ENCODE data around the gene SERTAD3.
A peak's percentile ranks its signal among the peaks of the same experiment; 100 is the strongest.
"Not testable (repeated sequence)": the region's sequence is repeated elsewhere in the genome, so short reads cannot be mapped to it uniquely, and the experiment has no call there.

SERTAD3 gene

DNA sequence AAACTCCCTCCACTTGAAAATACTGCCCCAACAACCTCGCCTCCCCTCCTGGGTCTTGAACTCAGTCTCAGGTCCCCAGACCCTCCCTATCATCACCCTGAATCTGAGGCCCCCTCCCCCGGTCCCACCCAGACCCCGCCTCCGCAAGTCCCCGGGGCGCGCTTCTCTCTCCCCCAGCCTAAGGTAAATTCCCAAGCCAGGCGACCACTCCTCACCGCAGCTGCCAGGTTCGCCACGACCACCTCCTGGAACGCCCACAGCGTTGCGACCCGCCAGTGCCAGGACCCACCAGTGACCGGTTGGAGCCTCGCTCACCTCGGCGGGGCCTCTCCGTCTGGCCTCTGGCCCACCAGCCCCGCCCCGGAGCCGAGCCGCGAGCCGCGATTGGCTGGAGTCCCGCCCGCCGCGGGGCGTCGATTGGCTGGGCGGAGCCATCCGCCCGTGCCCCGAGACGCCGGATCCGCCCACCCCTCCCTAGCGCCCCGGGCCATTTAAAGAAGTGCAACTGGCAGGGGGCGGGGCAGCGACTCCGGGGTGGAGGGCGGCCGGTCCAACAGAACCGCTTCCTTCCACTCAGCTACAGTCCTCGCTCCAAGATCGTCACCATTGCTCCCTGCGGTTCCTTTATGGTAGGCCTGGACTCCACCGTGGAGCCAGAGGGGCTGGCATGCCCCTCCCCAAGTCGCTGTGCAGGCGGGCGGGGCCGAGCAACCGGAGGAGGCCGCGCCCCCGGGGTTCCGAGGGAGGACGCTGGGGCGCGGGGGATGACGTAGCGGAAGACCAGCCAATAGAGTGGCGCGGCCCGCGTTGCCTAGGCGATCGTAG is at the start of gene SERTAD3:
TSS of gene SERTAD3 (minus strand) at position 336 of the 825 bp plus-strand sequence. CDS start 2,255 bp downstream, outside the sequence.
- Histone ChIP-seq H3K36me3 (ENCODE audit: insufficient read depth, low read length) (peaks cover 21% of the 10 kb centered on the region), H3K9me3 (ENCODE audit: low read depth, low read length) (no peaks in the 10 kb centered on the region), H3K27ac (peak within 1 kb of the TSS; percentile 98), H3K4me3 (peak within 1 kb of the TSS; percentile 100), H3K9ac (ENCODE audit: insufficient read length) (peak within 1 kb of the TSS; percentile 95)
- peak; percentile 69 for DNase-seq (ENCODE audit: low read depth, low spot score)
- peak; percentile 43 for TF ChIP-seq FOXP2 (optimal IDR thresholded peaks at IDR 0.05; ENCODE audit: control extremely low read depth, extremely low read length, insufficient read depth)
- no peak for TF ChIP-seq EZH2 (IDR thresholded peaks at IDR 0.05)
- peak; percentile 87; the same call in 1 of the 2 replicates for TF ChIP-seq POLR2AphosphoS5 (IDR thresholded peaks at IDR 0.05; ENCODE audit: borderline replicate concordance, low read depth, low read length)

DNA sequence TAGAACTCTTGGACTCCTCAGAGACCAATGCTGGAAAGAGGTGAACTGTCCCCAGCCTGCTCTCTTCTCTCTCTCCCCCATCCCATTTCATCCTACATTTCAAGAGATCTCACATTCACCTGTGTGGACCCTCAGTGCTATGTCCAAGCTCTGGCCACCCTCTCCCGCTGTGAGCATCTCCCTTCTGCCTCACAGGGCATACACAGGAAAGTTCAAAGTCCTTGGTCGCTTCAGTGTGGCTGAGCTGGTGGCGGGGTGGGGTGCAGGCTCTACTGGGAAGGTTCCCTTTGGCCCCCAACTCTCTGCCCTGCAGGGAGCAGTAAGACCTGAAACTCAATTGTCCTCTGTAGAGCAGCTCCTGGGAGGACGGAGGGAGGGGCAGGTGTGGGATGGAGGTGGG is 49.6 kb upstream of the SERTAD3 start:
- DNase-seq (ENCODE audit: low read depth, low spot score) = no peak
- Histone ChIP-seq H3K27ac (no peak overlapping the region), H3K4me3 (no peak overlapping the region), H3K9ac (ENCODE audit: insufficient read length) (no peak overlapping the region), H3K9me3 (ENCODE audit: low read depth, low read length) (no peaks in the 10 kb centered on the region), H3K36me3 (ENCODE audit: insufficient read depth, low read length) (no peaks in the 10 kb centered on the region)
- TF ChIP-seq POLR2AphosphoS5 (IDR thresholded peaks at IDR 0.05; ENCODE audit: borderline replicate concordance, low read depth, low read length) (no peak), EZH2 (IDR thresholded peaks at IDR 0.05) (no peak), FOXP2 (optimal IDR thresholded peaks at IDR 0.05; ENCODE audit: control extremely low read depth, extremely low read length, insufficient read depth) (no peak)

DNA sequence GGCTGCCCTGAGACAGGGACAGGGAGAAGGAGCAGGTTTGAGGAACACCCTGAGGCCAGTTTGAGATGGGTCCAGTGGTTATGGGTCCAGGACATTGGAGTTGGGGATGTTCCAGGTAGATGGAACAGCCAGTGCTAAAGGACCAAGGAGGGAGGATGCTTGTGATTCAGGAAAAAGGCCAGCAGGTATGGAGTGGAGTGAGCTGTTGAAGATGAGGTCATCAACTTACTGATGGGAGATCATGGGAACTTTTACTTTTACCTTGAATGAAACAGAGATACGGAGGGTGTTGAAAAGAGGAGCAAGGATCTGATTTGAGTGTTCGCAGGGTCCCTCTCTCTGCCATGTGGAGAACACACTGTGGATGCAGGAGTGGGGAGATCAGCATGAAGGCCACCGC is 48.1 kb upstream of the SERTAD3 start:
- no peak overlapping the region for H3K4me3 ChIP-seq
- H3K9me3 ChIP-seq (ENCODE audit: low read depth, low read length) = no peaks in the 10 kb centered on the region
- no peak overlapping the region for H3K9ac ChIP-seq (ENCODE audit: insufficient read length)
- no peaks in the 10 kb centered on the region for H3K36me3 ChIP-seq (ENCODE audit: insufficient read depth, low read length)
- TF ChIP-seq FOXP2 (optimal IDR thresholded peaks at IDR 0.05; ENCODE audit: control extremely low read depth, extremely low read length, insufficient read depth) = no peak
- TF ChIP-seq EZH2 (IDR thresholded peaks at IDR 0.05) = no peak
- TF ChIP-seq POLR2AphosphoS5 (IDR thresholded peaks at IDR 0.05; ENCODE audit: borderline replicate concordance, low read depth, low read length) = no peak
- no peak overlapping the region for H3K27ac ChIP-seq
- DNase-seq (ENCODE audit: low read depth, low spot score) = no peak

DNA sequence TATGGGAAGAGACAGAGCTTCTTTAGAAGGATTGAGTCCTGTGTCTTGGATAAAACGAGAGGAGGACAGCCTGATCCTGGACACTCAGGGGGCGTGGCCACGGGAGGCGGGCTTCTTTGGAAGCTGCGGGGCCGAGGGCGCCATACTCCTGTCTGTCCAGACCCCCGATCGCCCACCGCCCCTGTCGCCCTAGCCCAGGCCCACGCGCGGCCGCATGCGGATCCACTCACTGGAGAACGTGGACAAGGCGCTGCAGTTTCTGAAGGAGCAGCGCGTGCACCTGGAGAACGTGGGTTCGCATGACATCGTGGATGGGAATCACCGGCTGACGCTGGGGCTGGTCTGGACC is 45.7 kb upstream of the SERTAD3 start:
- DNase-seq (ENCODE audit: low read depth, low spot score) = no peak
- H3K27ac ChIP-seq = no peak overlapping the region
- no peaks in the 10 kb centered on the region for H3K9me3 ChIP-seq (ENCODE audit: low read depth, low read length)
- H3K9ac ChIP-seq (ENCODE audit: insufficient read length) = no peak overlapping the region
- H3K4me3 ChIP-seq = no peak overlapping the region
- TF ChIP-seq POLR2AphosphoS5 (IDR thresholded peaks at IDR 0.05; ENCODE audit: borderline replicate concordance, low read depth, low read length) (no peak), EZH2 (IDR thresholded peaks at IDR 0.05) (no peak), FOXP2 (optimal IDR thresholded peaks at IDR 0.05; ENCODE audit: control extremely low read depth, extremely low read length, insufficient read depth) (no peak)
- H3K36me3 ChIP-seq (ENCODE audit: insufficient read depth, low read length) = no peaks in the 10 kb centered on the region

- TF ChIP-seq EZH2 (IDR thresholded peaks at IDR 0.05) = no peak
- TF ChIP-seq FOXP2 (optimal IDR thresholded peaks at IDR 0.05; ENCODE audit: control extremely low read depth, extremely low read length, insufficient read depth) = no peak
- no peak for TF ChIP-seq POLR2AphosphoS5 (IDR thresholded peaks at IDR 0.05; ENCODE audit: borderline replicate concordance, low read depth, low read length)
- Histone ChIP-seq H3K9ac (ENCODE audit: insufficient read length) (no peak overlapping the region), H3K9me3 (ENCODE audit: low read depth, low read length) (no peaks in the 10 kb centered on the region), H3K27ac (no peak overlapping the region), H3K36me3 (ENCODE audit: insufficient read depth, low read length) (no peaks in the 10 kb centered on the region), H3K4me3 (no peak overlapping the region)
- DNase-seq (ENCODE audit: low read depth, low spot score) = no peak
These were observed 41.9 kb upstream of the SERTAD3 start for GRCh38 chr19:40486017-40486416.

- not testable (repeated sequence) for H3K27ac ChIP-seq; H3K4me3 ChIP-seq; H3K9ac ChIP-seq (ENCODE audit: insufficient read length); H3K36me3 ChIP-seq (ENCODE audit: insufficient read depth, low read length); H3K9me3 ChIP-seq (ENCODE audit: low read depth, low read length); DNase-seq (ENCODE audit: low read depth, low spot score)
These were observed 31.9 kb upstream of the SERTAD3 start for GRCh38 chr19:40475878-40476644.

GRCh38 chr19:40474737-40475136 is 30.6 kb upstream of the SERTAD3 start:
- no peak for TF ChIP-seq FOXP2 (optimal IDR thresholded peaks at IDR 0.05; ENCODE audit: control extremely low read depth, extremely low read length, insufficient read depth)
- no peak for TF ChIP-seq EZH2 (IDR thresholded peaks at IDR 0.05)
- TF ChIP-seq POLR2AphosphoS5 (IDR thresholded peaks at IDR 0.05; ENCODE audit: borderline replicate concordance, low read depth, low read length) = no peak
- no peak for DNase-seq (ENCODE audit: low read depth, low spot score)
- Histone ChIP-seq H3K4me3 (no peak overlapping the region), H3K27ac (no peak overlapping the region), H3K9me3 (ENCODE audit: low read depth, low read length) (no peaks in the 10 kb centered on the region), H3K9ac (ENCODE audit: insufficient read length) (no peak overlapping the region), H3K36me3 (ENCODE audit: insufficient read depth, low read length) (no peaks in the 10 kb centered on the region)

DNA sequence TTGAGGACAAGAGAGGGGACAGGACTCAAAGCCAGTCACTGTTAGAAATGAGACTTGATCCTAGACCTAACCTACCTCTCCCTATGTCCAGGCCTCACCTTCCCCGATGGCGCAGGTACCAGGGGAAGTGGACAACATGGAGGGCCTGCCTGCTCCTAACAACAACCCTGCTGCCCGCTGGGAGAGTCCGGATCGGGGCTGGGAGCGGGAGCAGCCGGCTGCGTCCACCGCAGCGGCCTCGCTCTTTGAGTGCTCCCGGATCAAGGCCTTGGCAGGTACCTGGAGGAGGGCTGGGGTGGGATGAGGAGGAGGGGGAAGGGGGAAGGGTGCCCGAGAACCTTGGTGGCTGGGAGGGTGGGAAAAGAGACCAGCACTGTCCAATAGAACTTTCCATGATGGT is 28.4 kb upstream of the SERTAD3 start:
- no peak for TF ChIP-seq FOXP2 (optimal IDR thresholded peaks at IDR 0.05; ENCODE audit: control extremely low read depth, extremely low read length, insufficient read depth)
- no peak for TF ChIP-seq EZH2 (IDR thresholded peaks at IDR 0.05)
- TF ChIP-seq POLR2AphosphoS5 (IDR thresholded peaks at IDR 0.05; ENCODE audit: borderline replicate concordance, low read depth, low read length) = no peak
- Histone ChIP-seq H3K36me3 (ENCODE audit: insufficient read depth, low read length) (no peaks in the 10 kb centered on the region), H3K27ac (no peak overlapping the region), H3K4me3 (no peak overlapping the region), H3K9ac (ENCODE audit: insufficient read length) (no peak overlapping the region), H3K9me3 (ENCODE audit: low read depth, low read length) (no peaks in the 10 kb centered on the region)
- no peak for DNase-seq (ENCODE audit: low read depth, low spot score)

Data from SK-N-MC (cell line).